NCI-H460 (cell line): ENCODE measurements around the gene LDHAL6A. TPM values are rescaled to one million over a fixed set of nuclear protein-coding genes. Genes with fewer than 3 reads are reported as not detected.

Source experiments
- DNase-seq: peaks from one replicate; pipeline ENCODE4 v3.0.0-alpha.2; 2016; ENCODE audit warnings: low read depth; ENCODE audit errors: extremely low read depth
- polyA plus RNA-seq: library from polyadenylated mRNA; depleted of rRNA; stranded (reverse); fragments of >200 nt; gene quantifications from 2 replicates; pipeline ENCODE4 v1.2.3, GENCODE V29; 2014; cell fraction: nucleus; rRNA removed
- total RNA-seq: library from RNA; depleted of rRNA; stranded (reverse); fragments of >200 nt; shearing (Covaris generic); gene quantifications from 2 replicates; pipeline ENCODE4 v1.2.3, GENCODE V29; 2014; rRNA removed

LDHAL6A gene
- total RNA-seq: not detected in 2 replicates
- polyA plus RNA-seq: not detected in 2 replicates

DNA sequence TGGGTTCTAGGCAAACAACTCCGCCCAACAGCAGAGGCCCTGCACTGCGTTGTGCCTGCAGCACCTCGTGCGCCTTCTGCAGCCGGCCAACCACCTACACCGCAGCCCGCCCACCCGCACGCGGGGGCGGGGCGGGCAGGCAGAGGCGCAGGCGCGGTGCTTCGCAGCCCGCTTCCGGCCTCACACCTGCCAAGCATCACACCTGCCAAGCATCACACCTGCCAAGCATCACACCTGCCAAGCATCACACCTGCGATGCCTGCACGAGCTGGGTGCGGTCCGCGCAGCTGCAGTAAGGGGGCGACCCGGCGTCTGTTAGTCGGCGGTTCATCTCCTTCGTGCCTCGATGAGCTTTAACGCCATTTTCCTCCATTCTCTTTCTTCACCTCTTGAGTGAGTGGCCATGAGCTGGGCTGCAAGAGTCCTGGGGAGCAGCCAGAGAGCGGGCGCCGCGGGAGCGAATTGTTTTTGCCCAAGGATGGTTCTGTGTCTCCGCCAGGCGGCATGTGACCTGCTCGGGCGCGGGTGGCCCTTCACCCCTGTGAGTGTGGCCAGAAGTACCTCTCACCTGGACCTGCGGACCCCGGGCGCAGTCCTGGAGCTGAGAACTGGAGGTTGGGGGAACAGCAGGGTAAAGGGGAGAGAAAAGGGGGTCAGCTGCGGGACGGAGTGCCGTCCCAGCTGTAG is at the start of gene LDHAL6A:
Gene LDHAL6A (plus strand): TSS at position 171 of the 687 bp plus-strand sequence. CDS start 825 bp downstream, outside the sequence.
- DNase-seq: no peak

DNA sequence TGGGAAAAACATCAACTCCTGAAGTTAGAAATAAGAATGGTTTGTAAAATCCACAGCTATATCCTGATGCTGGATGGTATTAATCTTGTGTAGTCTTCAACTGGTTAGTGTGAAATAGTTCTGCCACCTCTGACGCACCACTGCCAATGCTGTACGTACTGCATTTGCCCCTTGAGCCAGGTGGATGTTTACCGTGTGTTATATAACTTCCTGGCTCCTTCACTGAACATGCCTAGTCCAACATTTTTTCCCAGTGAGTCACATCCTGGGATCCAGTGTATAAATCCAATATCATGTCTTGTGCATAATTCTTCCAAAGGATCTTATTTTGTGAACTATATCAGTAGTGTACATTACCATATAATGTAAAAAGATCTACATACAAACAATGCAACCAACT is 48.3 kb upstream of the LDHAL6A start:
- DNase-seq: peak; percentile 81

DNA sequence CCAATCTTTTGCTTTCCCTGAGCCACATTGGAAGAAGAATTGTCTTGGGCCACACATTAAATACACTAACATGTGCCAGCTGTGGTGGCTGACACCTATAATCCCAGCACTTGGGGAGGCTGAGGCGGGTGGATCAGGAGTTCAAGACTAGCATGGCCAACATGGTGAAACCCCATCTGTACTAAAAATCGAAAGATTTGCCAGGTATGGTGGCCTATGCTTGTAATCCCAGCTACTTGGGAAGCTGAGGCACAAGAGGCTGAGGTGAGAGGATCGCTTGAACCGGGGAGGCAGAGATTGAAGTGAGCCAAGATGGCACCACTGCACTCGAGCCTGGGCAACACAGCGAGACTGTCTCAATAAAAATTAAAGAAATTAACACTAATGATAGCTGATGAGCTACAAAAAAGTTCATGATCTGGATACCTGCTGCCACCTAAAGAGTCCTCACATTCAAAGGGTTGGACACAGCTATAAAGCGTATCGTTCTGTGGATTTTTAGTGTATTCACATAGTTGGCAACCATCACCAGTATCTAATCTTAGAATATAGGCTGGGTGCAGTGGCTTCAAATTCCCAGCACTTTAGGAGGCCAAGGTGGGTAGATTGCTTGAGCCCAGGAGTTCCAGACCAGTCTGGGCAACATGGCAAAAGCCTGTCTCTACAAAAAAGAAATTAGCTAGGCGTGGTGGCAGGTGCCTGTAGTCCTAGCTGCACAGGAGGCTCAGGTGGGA is 46.9 kb upstream of the LDHAL6A start:
- no peak for DNase-seq

DNA sequence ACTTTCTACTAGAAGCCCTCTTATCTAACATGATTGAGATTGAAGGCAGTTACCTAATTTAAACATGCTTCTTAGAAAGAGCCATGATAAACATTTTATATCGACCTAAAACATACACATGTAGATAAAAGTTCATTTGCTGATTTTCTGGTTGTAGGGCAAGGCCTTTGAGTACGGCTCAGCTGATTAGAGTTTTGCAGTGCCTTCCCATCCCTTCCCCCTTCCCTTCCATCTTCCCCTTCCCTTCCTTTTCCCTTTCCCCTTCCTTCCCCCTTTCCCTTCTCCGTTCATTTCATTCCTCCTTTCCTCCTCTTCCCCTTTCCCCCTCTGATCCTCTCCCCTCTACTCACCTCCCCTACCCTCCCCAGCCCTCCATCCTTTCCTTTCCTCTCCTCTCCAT is 39.2 kb upstream of the LDHAL6A start:
- no peak for DNase-seq

DNA sequence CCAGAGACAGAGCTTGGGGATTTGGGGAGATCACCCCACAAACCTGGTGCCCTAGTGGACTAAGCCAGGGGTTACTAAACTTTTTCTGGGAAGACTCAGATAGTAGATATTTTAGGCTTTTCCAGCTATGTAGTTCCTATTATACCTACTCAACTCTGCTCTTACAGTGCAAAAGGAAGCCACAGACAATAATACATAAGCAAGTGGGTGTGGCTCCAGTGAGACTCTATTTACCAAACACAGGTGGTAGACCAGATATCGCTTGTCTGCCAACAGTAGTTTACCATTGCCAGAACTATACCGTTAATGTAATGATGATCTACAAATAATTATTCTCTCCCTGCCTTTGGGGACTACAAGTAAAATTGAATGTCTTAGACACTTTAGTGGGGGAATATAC is 36.6 kb upstream of the LDHAL6A start:
- no peak for DNase-seq

DNA sequence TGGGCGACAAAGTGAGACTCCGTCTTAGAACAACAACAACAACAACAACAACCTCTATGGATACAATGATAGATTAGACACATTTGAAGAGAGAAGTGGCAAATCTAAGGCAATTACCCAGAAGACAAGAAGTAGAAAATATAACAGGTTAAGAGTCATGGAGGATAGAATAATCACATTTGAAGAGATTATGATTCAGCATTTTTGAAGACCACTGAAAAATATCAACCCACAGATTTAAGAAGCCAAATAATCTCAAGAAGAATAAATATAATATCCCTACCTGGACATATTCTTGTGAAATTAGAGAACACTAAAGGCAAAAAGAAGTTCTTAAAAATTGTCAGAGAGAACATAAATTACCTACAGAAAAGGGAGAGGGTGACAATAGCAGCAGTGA is 35.6 kb upstream of the LDHAL6A start:
- DNase-seq: no peak

DNA sequence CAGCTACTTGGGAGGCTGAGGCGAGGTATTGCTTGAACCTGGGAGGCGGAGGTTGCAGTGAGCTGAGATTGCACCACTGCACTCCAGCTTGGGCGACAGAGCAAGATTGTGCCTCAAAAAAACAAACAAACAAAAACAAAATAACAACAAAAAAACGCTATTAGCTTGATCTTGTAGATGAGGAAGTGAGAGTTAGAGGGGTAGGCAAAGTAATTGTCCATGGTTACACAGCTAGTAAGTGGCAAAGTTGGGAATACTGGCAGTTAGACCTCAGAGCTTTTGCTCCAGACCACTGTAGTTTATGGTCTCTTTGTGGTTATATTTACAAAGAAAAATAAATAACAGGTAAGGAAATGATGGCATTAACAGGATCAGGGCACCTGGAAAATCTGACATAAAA is 28.4 kb upstream of the LDHAL6A start:
- no peak for DNase-seq

DNA sequence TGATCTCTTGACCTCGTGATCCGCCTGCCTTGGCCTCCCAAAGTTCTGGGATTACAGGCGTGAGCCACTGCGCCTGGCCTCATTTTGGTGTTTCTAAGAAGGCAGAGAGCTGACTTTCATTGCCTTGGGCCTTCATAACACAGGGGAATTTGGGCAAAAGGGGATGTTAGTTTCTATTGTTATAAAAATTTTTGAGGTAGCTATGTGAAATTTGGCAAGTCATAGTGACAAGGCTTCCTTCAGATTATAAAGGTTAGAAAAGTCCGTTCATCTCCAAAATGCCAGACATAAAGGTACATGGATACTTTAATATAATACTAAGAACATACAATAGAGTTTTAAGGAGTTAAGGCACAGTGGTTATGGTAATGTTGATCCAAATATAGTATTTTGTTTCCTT is 26.3 kb upstream of the LDHAL6A start:
- DNase-seq: no peak

DNA sequence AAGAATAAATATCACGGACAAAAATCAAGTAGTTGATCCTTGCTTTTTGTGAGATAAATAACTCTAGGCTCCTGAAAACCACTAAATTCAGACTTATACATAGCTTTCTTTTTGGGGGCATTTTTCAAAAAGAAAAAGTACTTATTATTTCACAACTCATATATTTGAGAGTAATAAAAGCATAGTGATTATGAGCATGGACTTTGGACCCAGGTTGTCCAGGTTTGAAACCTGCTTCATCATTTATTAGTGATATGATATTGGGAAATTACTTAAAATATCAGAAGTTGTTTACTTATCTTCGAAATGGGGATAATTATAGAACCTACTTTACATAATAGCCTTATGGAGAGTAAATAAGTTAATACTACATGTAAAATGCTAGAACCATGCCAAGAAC is 17.0 kb upstream of the LDHAL6A start:
- DNase-seq: no peak

DNA sequence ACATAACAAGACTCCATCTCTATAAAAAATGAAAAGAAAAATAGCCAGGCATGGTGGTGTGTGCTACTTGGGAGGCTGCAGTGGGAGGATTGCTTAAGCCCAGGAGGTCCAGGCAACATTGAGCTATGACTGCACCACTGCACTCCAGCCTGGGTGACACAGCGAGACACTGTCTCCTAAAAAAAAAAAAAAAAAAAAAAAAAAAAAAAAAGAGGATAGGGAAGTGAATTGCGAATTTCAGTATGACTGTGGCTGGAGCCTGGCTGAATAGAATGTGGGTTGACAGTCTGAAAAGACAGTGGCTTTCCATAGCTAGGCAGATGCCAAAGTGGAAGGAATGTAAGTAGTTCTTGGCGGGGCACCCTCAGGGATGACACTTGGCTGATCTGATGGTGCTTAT is 6.4 kb upstream of the LDHAL6A start:
- no peak for DNase-seq

DNA sequence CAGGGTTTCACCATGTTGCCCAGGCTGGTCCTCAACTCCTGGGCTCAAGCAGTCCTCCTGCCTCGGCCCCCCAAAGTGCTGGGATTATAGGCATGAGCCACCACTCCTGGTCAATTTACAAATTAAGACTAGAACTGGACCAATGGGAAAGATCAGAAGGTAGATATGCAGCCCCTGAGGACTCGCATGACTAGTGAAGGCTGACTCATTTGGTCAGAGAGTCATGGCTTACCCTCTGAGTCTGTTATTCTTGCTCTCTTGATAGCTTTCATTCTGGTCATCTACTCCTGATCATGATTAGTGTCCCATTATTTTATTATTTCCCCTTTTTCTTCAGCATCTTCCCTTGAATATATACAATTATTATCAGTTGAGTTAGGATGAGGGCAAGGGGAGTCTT is 2.7 kb upstream of the LDHAL6A start:
- no peak for DNase-seq

DNA sequence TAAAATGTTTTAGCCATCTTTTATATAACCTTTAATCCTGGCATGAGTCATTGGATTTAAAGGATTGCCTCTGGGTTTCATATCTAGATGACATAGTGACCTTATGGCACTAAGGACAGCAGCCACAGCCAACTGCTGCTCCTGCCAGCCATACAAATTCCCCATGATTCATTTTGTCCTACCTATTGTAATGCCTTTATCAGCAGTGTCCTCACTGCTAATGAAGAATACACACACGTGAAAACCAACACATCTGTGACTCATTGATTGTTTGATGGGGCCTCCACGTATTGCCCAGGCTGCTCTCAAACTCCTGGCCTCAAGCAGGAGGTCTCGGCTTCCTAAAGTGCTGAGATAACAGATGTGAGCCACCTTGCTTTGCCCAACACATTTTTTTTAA is 1.8 kb downstream of the LDHAL6A start:
- DNase-seq: no peak

DNA sequence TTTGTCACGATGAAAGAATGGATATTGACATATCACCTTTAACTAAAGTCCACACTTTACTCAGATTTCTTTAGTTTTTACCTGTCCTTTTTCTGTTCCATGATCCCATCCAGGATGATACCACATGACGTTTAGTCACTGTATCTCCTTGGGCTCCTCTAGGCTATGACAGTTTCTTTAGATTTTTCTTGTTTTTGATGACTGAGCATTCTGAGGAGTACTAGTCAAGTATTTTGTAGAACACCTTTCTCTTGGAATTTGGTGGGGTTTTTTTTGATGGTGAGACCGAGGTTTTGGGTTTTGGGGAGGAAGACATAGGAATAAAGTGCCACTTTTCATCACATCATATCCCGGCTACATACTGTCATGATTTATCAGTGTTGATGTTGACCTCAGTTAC is 4.0 kb downstream of the LDHAL6A start:
- DNase-seq: no peak

DNA sequence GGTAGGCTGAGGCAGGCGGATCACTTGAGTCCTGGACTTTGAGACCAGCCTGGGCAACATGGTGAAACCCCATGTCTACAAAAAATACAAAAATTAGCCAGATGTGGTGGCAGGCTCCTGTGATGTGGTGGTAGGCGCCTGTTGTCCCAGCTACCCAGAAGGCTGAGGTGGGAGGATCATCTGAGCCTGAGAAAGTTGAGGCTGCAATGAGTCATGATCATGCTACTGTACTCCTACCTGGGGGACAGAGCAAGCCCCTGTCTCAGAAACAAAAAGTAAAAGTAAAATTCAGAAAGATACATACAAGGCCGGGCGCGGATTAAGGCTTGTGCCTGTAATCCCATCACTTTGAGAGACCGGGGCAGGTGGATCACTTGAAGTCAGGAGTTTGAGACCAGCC is 6.3 kb downstream of the LDHAL6A start:
- no peak for DNase-seq

DNA sequence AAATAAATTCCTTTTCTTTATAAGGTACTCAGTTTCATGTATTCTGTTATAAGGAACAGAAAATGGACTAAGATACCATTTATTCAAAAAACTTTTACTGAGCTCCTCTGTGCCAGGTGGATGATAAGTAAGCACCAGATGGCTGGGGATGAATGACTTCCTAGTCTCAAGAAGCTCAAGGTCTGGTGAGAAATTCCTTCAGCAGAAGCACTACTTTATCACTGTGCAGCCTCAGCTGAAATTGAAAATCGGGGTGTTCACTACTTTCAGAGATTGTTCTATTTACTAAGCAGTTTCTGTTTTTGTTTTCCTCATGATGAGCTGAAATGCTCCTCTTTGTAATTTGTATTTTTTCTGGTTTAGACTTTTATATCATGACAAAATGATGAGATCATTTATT is 7.8 kb downstream of the LDHAL6A start:
- DNase-seq: no peak

DNA sequence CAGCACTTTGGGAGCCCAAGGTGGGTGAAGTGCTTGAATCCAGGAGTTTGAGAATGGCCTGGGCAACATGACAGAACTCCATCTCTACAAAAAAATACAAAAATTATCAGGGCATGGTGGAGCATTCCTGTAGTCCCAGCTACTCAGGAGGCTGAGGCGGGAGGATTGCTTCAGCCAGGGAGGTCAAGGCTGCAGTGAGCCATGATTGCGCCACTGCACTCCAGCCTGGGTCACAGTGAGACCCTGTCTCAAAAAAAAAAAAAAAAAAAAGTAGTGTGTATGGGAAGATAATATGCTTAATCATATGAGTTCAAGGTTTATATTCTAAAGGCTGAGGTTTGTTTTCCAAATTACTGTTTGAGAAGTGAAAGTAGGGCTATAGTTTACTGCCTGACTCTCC is 10.7 kb downstream of the LDHAL6A start:
- no peak for DNase-seq

DNA sequence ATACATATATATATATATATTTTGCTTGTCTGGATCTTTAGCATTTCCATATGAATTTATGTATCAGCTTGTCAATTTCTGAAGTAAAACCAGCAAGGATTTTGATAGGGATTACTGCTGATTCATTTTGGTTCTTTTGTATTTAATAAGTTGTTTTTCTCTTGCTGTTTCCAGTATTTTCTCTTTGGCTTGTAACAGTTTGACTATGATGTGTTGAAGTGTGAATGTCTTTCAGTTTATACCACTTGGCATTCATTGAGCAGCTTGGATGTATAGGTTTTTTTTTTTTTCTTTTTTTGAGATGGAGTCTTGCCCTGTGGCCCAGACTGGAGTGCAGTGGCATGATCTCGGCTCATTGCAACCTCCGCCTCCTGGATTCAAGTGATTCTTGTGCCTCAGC is 12.4 kb downstream of the LDHAL6A start:
- DNase-seq: no peak

DNA sequence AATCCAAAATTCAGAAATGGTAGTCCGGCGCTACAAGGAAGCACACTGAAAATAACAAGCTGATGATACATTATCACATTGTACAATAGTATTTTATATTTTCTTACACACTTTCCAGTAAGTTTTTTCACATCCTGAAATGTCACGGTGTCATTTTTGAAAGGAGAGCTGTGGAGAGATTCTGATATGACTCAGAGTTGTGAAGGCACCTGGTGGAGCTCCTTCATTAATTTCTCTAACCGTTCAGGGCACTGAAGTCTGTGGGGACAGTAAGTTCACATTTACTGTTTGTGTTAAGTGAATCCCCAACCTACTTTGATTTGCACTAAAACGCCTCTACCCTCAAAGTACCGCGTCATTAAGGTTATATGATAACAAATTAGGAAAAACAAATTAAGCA is 13.3 kb downstream of the LDHAL6A start:
- DNase-seq: no peak

DNA sequence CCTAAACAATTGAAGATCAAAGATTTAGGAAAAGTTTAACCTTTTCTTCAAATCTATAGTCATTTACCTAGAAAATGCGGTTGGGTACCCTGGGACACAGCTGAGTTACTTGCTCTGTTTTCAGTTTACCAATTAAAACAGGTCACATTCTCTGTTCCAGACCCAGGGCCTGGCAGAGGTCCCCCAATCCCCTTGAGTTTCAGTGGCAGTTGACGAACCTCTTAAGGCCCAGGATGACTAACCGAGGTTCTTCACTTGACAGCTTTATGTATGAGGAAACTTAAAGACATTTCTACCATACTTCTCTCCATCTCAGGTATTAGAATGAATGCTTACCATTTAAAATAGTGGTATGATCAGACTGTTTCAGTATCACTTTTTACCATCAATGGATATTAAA is 16.3 kb downstream of the LDHAL6A start:
- DNase-seq: no peak

DNA sequence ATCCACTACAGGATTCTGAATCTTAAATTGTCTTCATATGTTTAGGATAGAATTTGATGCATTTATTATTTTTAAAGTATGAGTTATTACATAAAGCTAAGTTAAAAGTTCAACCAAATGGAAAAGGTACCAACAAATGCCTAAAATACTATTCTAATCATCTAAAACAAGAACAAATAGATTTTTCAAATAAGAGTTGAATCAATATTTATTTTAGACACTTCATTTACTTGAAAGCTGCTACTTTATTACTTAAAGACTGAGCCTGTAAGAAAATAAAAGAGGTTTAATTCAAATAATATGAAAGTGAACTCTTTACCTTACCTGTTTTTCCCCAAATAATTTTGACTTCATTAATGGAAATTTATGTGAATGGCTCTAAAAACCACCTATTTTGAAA is 16.9 kb downstream of the LDHAL6A start:
- no peak for DNase-seq

DNA sequence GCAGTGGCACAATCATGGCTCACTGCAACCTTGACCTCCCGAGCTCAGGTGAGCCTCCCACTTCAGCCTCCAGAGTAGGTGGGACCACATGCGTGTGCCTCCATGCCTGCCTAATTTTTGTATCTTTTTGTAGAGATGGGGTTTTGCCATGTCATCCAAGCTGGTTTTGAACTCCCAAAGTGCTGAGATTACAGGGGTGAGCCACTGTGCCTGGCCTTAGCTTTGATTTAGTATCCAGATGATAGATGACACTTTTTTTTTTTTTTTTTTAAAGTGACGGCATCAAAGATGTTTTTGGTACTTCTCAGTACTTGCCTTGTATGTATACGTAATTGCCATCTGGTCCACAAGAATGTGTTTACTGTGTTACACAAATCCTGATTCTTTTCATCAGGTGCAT is 23.4 kb downstream of the LDHAL6A start:
- DNase-seq: no peak

DNA sequence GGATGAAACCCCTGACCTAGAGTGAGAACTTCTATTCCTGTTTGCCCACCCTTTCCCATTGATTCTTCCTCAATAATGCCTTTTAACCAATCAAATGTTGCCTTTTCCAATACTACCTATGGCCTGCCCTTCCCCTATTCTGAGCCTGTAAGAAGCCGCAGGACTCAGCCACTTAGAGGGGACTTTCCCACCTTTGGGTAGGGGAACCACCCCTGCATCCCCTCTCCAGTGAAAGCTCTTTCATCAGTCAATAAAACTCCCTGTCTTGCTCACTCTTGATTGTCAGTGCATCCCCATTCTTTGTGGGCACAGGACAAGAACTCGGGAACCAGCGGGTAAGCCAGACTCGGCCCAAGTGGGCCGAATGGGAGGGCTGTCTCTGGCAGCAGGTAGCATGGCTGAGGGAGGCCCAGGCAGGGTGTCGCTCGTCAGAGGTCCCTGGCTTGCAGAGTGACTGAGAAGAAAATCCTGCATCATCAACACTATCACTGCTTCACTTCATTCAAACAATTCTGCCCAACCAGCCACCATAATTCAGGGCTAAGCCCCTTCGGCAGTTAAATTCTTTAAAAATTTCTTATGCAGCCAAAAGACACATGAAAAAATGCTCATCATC is 30.4 kb downstream of the LDHAL6A start:
- DNase-seq: no peak
